ENCODE results near the gene KIF26B. TPM values are rescaled to one million over a fixed set of nuclear protein-coding genes. Genes with fewer than 3 reads are reported as not detected.

KIF26B gene
- total and polyA plus RNA-seq, 2 of the 4 experiments (the other 2 are of a cell fraction) = 0.53 to 0.54 TPM

GRCh38 chr1:245184779-245185178 is 30.0 kb downstream of the KIF26B start:
- no peak overlapping the region for H2BK5ac ChIP-seq (ENCODE audit: low read depth, low read length, poor library complexity, severe bottlenecking)
- H3K23ac ChIP-seq (ENCODE audit: low read depth, low read length) = no peak overlapping the region
- no peaks in the 10 kb centered on the region for H3K79me1 ChIP-seq (ENCODE audit: low read depth in 1 of 2, low read length in 2 of 2)
- no peak overlapping the region for H2AK5ac ChIP-seq (ENCODE audit: low read depth, low read length)
- ChIA-PET CTCF (no interaction called here), POLR2A (ENCODE audit: unreplicated experiment) (no interaction called here)
- TF ChIP-seq RCOR1 (IDR thresholded peaks at IDR 0.05; ENCODE audit: insufficient replicate concordance, low read length) (no peak), CEBPB (IDR thresholded peaks at IDR 0.05; ENCODE audit: low read depth, low read length) (no peak), POLR2A (IDR thresholded peaks at IDR 0.05; ENCODE audit: low read depth, low read length) (no peak), ELK1 (IDR thresholded peaks at IDR 0.05; ENCODE audit: borderline replicate concordance, low read depth, low read length) (no peak), NFE2L2 (IDR thresholded peaks at IDR 0.05; ENCODE audit: low read depth, low read length) (no peak), FOS (IDR thresholded peaks at IDR 0.05; ENCODE audit: low read depth, low read length) (no peak), SMC3 (IDR thresholded peaks at IDR 0.05; ENCODE audit: low read depth, low read length) (no peak), BHLHE40 (IDR thresholded peaks at IDR 0.05; ENCODE audit: low read depth, low read length) (no peak), MAZ (IDR thresholded peaks at IDR 0.05; ENCODE audit: borderline replicate concordance, low read depth, low read length) (no peak), MAFK (IDR thresholded peaks at IDR 0.05; ENCODE audit: low read depth, low read length) (no peak), RFX5 (IDR thresholded peaks at IDR 0.05; ENCODE audit: low read depth, low read length) (no peak), CHD1 (IDR thresholded peaks at IDR 0.05; ENCODE audit: low read depth, low read length) (no peak), RAD21 (IDR thresholded peaks at IDR 0.05; ENCODE audit: low read length) (no peak), MXI1 (IDR thresholded peaks at IDR 0.05; ENCODE audit: borderline replicate concordance, low read depth, low read length) (no peak), USF2 (IDR thresholded peaks at IDR 0.05; ENCODE audit: low read depth, low read length) (no peak), CTCF (conservative IDR thresholded peaks at IDR 0.05; ENCODE audit: low read depth, low read length) (no peak)
- no peak overlapping the region for H2BK120ac ChIP-seq (ENCODE audit: low read depth, low read length)
- H2AFZ ChIP-seq (replicated peaks; ENCODE audit: low read length, poor library complexity) = no peak overlapping the region
- H3K27ac ChIP-seq (ENCODE audit: insufficient read depth, low read length) = no peak overlapping the region
- no peak overlapping the region for H3K56ac ChIP-seq (ENCODE audit: extremely low read depth, insufficient read depth, low read length)
- H3K4ac ChIP-seq (ENCODE audit: low read depth, low read length) = no peak overlapping the region
- no peaks in the 10 kb centered on the region for H3K36me3 ChIP-seq (ENCODE audit: control insufficient read depth, insufficient read depth, low read length)
- ATAC-seq (ENCODE audit: low read depth) (no peak), DNase-seq (no peak)
- no peaks in the 10 kb centered on the region for H3K9me1 ChIP-seq (ENCODE audit: insufficient read depth, low read length)
- no peak overlapping the region for H4K91ac ChIP-seq (ENCODE audit: insufficient read depth, low read depth, low read length)
- WGBS, 2 experiments (ENCODE audit: extremely low coverage in 2 of 2, insufficient read length in 1 of 2) = no CpG with 5 or more reads among the region's 4 CpGs
- no peak overlapping the region for H3K18ac ChIP-seq (ENCODE audit: low read depth, low read length)
- dilution Hi-C loops (cut with HindIII; ENCODE audit: low sequenced_read_pairs, unreplicated experiment) = no loop called here
- H3K9me3 ChIP-seq (ENCODE audit: control insufficient read depth, insufficient read depth, low read length) = no peaks in the 10 kb centered on the region
- H3K27me3 ChIP-seq (ENCODE audit: control insufficient read depth, insufficient read depth, low read length) = no peaks in the 10 kb centered on the region
- no peak overlapping the region for H2AK9ac ChIP-seq (replicated peaks; ENCODE audit: low read depth, low read length, poor library complexity)
- no peaks in the 10 kb centered on the region for H4K20me1 ChIP-seq (ENCODE audit: insufficient read depth, low read length)
- no peak overlapping the region for H2BK20ac ChIP-seq (ENCODE audit: low read depth, low read length)
- H3K9ac ChIP-seq (ENCODE audit: low read depth, low read length) = no peak overlapping the region
- no peak overlapping the region for H3K4me2 ChIP-seq (ENCODE audit: low read depth, low read length)
- no peak overlapping the region for H3K14ac ChIP-seq (replicated peaks; ENCODE audit: low read depth, low read length)
- intact Hi-C loops (cut with micrococcal nuclease) = no loop called here
- H3K4me1 ChIP-seq (ENCODE audit: control insufficient read depth, insufficient read depth, low read length) = peaks cover 2% of the 10 kb centered on the region
- no TSS peak for BruUV-seq (replicated peaks)
- no peak overlapping the region for H3K4me3 ChIP-seq (ENCODE audit: insufficient read depth, low read depth, low read length)
- in situ Hi-C loops (cut with MboI; ENCODE audit: low sequenced_read_pairs) = no loop called here
- H4K8ac ChIP-seq (ENCODE audit: low read depth in 2 of 2, low read length in 2 of 2) = no peak overlapping the region
- no peak overlapping the region for H2BK15ac ChIP-seq (ENCODE audit: low read depth, low read length)
- H4K5ac ChIP-seq (ENCODE audit: low read depth, low read length) = no peak overlapping the region

All from IMR-90 (cell line).